H1 (cell line): ENCODE data around the gene EXOC1L. TPM values are rescaled to one million over a fixed set of nuclear protein-coding genes. Genes with fewer than 3 reads are reported as not detected.

Experiments used
- polyA plus RNA-seq, 7 experiments: library from polyadenylated mRNA; depleted of rRNA in 3 of 7; stranded (reverse) in 5 of 7; unstranded in 2 of 7; fragments of >200 nt in 5 of 7; fragments of 200-250 nt in 2 of 7; gene quantifications; 1 replicate in 5 of 7; 2 replicates in 1 of 7; 4 replicates in 1 of 7; pipeline versions ENCODE4 v1.2.1 to v1.2.3, GENCODE V29; 2011 to 2013; ENCODE audit warnings: missing spikeins in 2 of 7, mixed read lengths in 2 of 7
- small RNA-seq: library from polyadenylated mRNA; stranded (forward); fragments of <200 nt; extraction: miRNeasy Mini kit (QIAGEN cat#:217004); gene quantifications from one replicate; pipeline ENCODE3, GENCODE V24; 2013; ENCODE audit not compliant: insufficient read depth
- total RNA-seq: library from RNA; stranded (reverse); fragmentation: NEBNext Ultra II Directional; extraction: Animal tissue kit (Norgen Biotek cat#: 25700); gene quantifications from 2 replicates; pipeline ENCODE4 v1.2.1, GENCODE V29; 2021

Gene EXOC1L
- total and polyA plus RNA-seq, 2 of the 8 experiments (the other 6 are each of a cell fraction or from before 2014, with no cell fraction given) = 0.08 TPM; not detected in 1

Small RNAs within 50 kb of the gene (small RNA-seq; reads per million reads assigned to genes)
- gene RNU6-276P (not detected), gene RNU6-652P (not detected)

Other genes with a start within 250 kb of the EXOC1L start
- not detected in 2 replicates for gene PDCL2, start 227.5 kb upstream of the EXOC1L start, total RNA-seq
- not detected in 2 replicates for gene PDCL2, start 227.5 kb upstream of the EXOC1L start, polyA plus RNA-seq (2011; rRNA removed)
- gene NMU, start 183.5 kb upstream of the EXOC1L start, total RNA-seq = 30.5 and 31.8 TPM in 2 replicates
- gene NMU, start 183.5 kb upstream of the EXOC1L start, polyA plus RNA-seq (2011; rRNA removed) = 40.9 and 50.4 TPM in 2 replicates
- 17.7 and 19.6 TPM in 2 replicates for gene EXOC1, start 33.9 kb downstream of the EXOC1L start, total RNA-seq
- 4.6 and 5.9 TPM in 2 replicates for gene EXOC1, start 33.9 kb downstream of the EXOC1L start, polyA plus RNA-seq (2011; rRNA removed)
- 12.4 and 14.5 TPM in 2 replicates for gene CEP135, start 129.2 kb downstream of the EXOC1L start, total RNA-seq
- gene CEP135, start 129.2 kb downstream of the EXOC1L start, polyA plus RNA-seq (2011; rRNA removed) = 2.0 and 2.7 TPM in 2 replicates